Inflammatory macrophage treated with lipopolysaccharide for 1 hour (primary cell): Measurements from ENCODE around the gene EFNA3.
"Not testable (repeated sequence)": the region's sequence is repeated elsewhere in the genome, so short reads cannot be mapped to it uniquely, and the experiment has no call there.

ENCODE experiments used
- DNase-seq, 2 donors: peaks; one replicate each; pipeline ENCODE4 v3.0.0-alpha.2; 2020 to 2022

EFNA3 gene

GRCh38 chr1:155118090-155118489 lies 39.5 kb downstream of the EFNA3 start:
- not testable (repeated sequence) for DNase-seq

GRCh38 chr1:155120253-155120652 lies 41.6 kb downstream of the EFNA3 start:
- no peak for DNase-seq

- no peak for DNase-seq
These were observed 42.6 kb downstream of the EFNA3 start for GRCh38 chr1:155121249-155121648.

GRCh38 chr1:155122308-155122707 lies 43.7 kb downstream of the EFNA3 start:
- no peak for DNase-seq

- DNase-seq = no peak
These were observed 45.2 kb downstream of the EFNA3 start for GRCh38 chr1:155123801-155124200.

GRCh38 chr1:155124503-155125463 lies 46.1 kb downstream of the EFNA3 start:
- peak in 1 of 2 donors; percentile 39 for DNase-seq

- DNase-seq = no peak
These were observed 46.9 kb downstream of the EFNA3 start for GRCh38 chr1:155125511-155125945.

- DNase-seq = no peak
These were observed 47.4 kb downstream of the EFNA3 start for GRCh38 chr1:155125946-155126555.

GRCh38 chr1:155126556-155127104 lies 48.0 kb downstream of the EFNA3 start:
- no peak for DNase-seq

GRCh38 chr1:155127105-155127966 lies 48.7 kb downstream of the EFNA3 start, which contains the start of gene EFNA1:
Gene EFNA1 (plus strand): TSS chr1:155127876. CDS start chr1:155127978, 102 bp downstream.
- DNase-seq = no peak

GRCh38 chr1:155127967-155128754 lies 49.5 kb downstream of the EFNA3 start:
- no peak for DNase-seq

GRCh38 chr1:155128755-155129473 lies 50.3 kb downstream of the EFNA3 start:
- no peak for DNase-seq

GRCh38 chr1:155130272-155131006 lies 51.8 kb downstream of the EFNA3 start:
- no peak for DNase-seq

- DNase-seq = no peak
These were observed 52.6 kb downstream of the EFNA3 start for GRCh38 chr1:155131285-155131684.

- DNase-seq = no peak
These were observed 53.2 kb downstream of the EFNA3 start for GRCh38 chr1:155131856-155132255.

- DNase-seq = no peak
These were observed 55.2 kb downstream of the EFNA3 start for GRCh38 chr1:155133799-155134281.

GRCh38 chr1:155134322-155134721 lies 55.7 kb downstream of the EFNA3 start:
- DNase-seq = no peak

GRCh38 chr1:155134880-155135414 lies 56.3 kb downstream of the EFNA3 start:
- DNase-seq = peak; percentile 94 to 97

- peak; percentile 94 to 97 for DNase-seq
These were observed 56.9 kb downstream of the EFNA3 start, which contains the start of gene SLC50A1 for GRCh38 chr1:155135415-155136028. Gene SLC50A1 (plus strand): TSS chr1:155135852. CDS start chr1:155135912, 60 bp downstream.
